ENCODE measurements around the gene FGF21.
A peak's percentile ranks its signal among the peaks of the same experiment; 100 is the strongest.
"Not testable (repeated sequence)": the region's sequence is repeated elsewhere in the genome, so short reads cannot be mapped to it uniquely, and the experiment has no call there.

Gene FGF21

DNA sequence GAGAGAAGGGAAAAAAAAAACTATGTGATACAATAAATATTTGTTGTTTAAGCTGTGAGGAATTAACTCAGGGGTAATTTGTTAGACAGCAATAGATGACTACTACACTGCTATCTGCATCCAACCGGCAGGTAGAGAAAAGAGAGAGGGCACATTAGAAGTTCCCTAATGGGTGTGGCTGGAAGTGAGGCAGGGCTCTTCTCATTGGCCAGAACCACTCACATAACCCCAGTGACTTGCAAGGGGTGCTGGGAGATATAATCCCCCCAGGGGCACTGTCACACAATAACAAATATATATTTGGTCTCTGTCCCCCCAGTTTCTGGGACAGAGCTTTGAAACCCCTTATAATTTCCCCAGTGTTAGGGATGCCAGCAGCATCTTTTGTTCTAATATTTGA, 24.3 kb downstream of the FGF21 start:
- Mint-ChIP-seq H3K4me1 (ENCODE audit: low read depth) (peaks cover 26% of the 10 kb centered on the region), H3K36me3 (ENCODE audit: low read depth) (no peaks in the 10 kb centered on the region), H3K4me3 (no peak overlapping the region), H3K9me3 (no peaks in the 10 kb centered on the region), H3K27me3 (peaks cover 9% of the 10 kb centered on the region), H3K27ac (peak overlapping the region; percentile 89)
- intact Hi-C loops (cut with micrococcal nuclease), result loop anchor here (10.0 kb wide), 1 partner anchor 135 kb away; the partner anchor contains the start of gene CA11

- H3K9me3 Mint-ChIP-seq, result peaks cover 8% of the 10 kb centered on the region
- H3K36me3 Mint-ChIP-seq (ENCODE audit: low read depth), result no peaks in the 10 kb centered on the region
- peak overlapping the region; percentile 20 for H3K4me3 Mint-ChIP-seq
- peaks cover 34% of the 10 kb centered on the region for H3K4me1 Mint-ChIP-seq (ENCODE audit: low read depth)
- H3K27me3 Mint-ChIP-seq, result peaks cover 10% of the 10 kb centered on the region
- H3K27ac Mint-ChIP-seq, result peak overlapping the region; percentile 89
- intact Hi-C loops (cut with micrococcal nuclease), result loop anchor here (10.0 kb wide), 1 partner anchor 136 kb away; the partner anchor contains the start of gene CA11
Observed at GRCh38 chr19:48780631-48781391, 25.5 kb downstream of the FGF21 start.

- peaks cover 8% of the 10 kb centered on the region for H3K9me3 Mint-ChIP-seq
- peak overlapping the region; percentile 69 for H3K27ac Mint-ChIP-seq
- intact Hi-C loops (cut with micrococcal nuclease), result loop anchor here (10.0 kb wide), 1 partner anchor 140 kb away; the partner anchor contains the start of gene CA11
- no peaks in the 10 kb centered on the region for H3K36me3 Mint-ChIP-seq (ENCODE audit: low read depth)
- H3K27me3 Mint-ChIP-seq, result peaks cover 2% of the 10 kb centered on the region
- H3K4me3 Mint-ChIP-seq, result no peak overlapping the region
- H3K4me1 Mint-ChIP-seq (ENCODE audit: low read depth), result peaks cover 39% of the 10 kb centered on the region
Observed at GRCh38 chr19:48784527-48784926, 29.2 kb downstream of the FGF21 start.

GRCh38 chr19:48786422-48786821, 31.1 kb downstream of the FGF21 start:
- intact Hi-C loops (cut with micrococcal nuclease), result loop anchor here (10.0 kb wide), 1 partner anchor 142 kb away; the partner anchor contains the start of gene CA11
- H3K4me1 Mint-ChIP-seq (ENCODE audit: low read depth), result peaks cover 25% of the 10 kb centered on the region
- H3K4me3 Mint-ChIP-seq; H3K9me3 Mint-ChIP-seq; H3K36me3 Mint-ChIP-seq (ENCODE audit: low read depth); H3K27ac Mint-ChIP-seq; H3K27me3 Mint-ChIP-seq: not testable (repeated sequence)

DNA sequence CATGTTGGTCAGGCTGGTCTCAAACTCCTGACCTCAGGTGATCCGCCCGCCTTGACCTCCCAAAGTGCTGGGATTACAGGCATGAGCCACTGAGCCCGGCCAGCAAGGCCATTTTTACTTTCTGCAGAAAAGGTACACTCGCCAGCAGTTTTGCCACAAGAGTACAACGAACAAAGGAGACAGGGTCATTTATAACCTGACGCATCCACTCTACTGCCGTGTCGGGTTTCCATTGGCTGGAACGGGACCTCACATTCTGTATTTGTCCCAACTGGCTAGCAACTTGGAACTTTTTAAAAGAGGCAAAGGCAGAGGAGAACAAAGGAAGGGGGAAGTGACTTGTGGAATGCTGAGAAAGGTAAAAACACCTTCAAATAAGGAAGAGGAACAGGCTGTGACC, 32.0 kb downstream of the FGF21 start:
- not testable (repeated sequence) for H3K4me3 Mint-ChIP-seq; H3K36me3 Mint-ChIP-seq (ENCODE audit: low read depth); H3K9me3 Mint-ChIP-seq; H3K27ac Mint-ChIP-seq; H3K27me3 Mint-ChIP-seq
- intact Hi-C loops (cut with micrococcal nuclease), result loop anchor here (10.0 kb wide), 1 partner anchor 143 kb away; the partner anchor contains the start of gene CA11
- peaks cover 15% of the 10 kb centered on the region for H3K4me1 Mint-ChIP-seq (ENCODE audit: low read depth)

- H3K27ac Mint-ChIP-seq, result no peak overlapping the region
- intact Hi-C loops (cut with micrococcal nuclease), result no loop called here
- H3K9me3 Mint-ChIP-seq, result no peaks in the 10 kb centered on the region
- H3K36me3 Mint-ChIP-seq (ENCODE audit: low read depth), result peaks cover 9% of the 10 kb centered on the region
- H3K4me3 Mint-ChIP-seq, result no peak overlapping the region
- H3K27me3 Mint-ChIP-seq, result no peaks in the 10 kb centered on the region
- H3K4me1 Mint-ChIP-seq (ENCODE audit: low read depth), result peaks cover 14% of the 10 kb centered on the region
Observed at GRCh38 chr19:48793271-48793670, 37.9 kb downstream of the FGF21 start.

GRCh38 chr19:48794291-48794690, 39.0 kb downstream of the FGF21 start:
- peaks cover 17% of the 10 kb centered on the region for H3K36me3 Mint-ChIP-seq (ENCODE audit: low read depth)
- H3K4me3 Mint-ChIP-seq, result peak overlapping the region; percentile 84
- H3K27me3 Mint-ChIP-seq, result no peaks in the 10 kb centered on the region
- peak overlapping the region; percentile 84 for H3K27ac Mint-ChIP-seq
- intact Hi-C loops (cut with micrococcal nuclease), result loop anchor here (2.0 kb wide), 2 partner anchors 17 to 177 kb away; partner anchors contain the start of gene BCAT2
- H3K4me1 Mint-ChIP-seq (ENCODE audit: low read depth), result peaks cover 14% of the 10 kb centered on the region
- no peaks in the 10 kb centered on the region for H3K9me3 Mint-ChIP-seq

GRCh38 chr19:48795055-48795684, 39.8 kb downstream of the FGF21 start:
- intact Hi-C loops (cut with micrococcal nuclease), result loop anchor here (1.0 to 2.0 kb wide), 4 partner anchors 16 to 176 kb away; partner anchors contain the start of gene BCAT2
- no peaks in the 10 kb centered on the region for H3K27me3 Mint-ChIP-seq
- peak overlapping the region; percentile 84 for H3K4me3 Mint-ChIP-seq
- peaks cover 14% of the 10 kb centered on the region for H3K4me1 Mint-ChIP-seq (ENCODE audit: low read depth)
- H3K27ac Mint-ChIP-seq, result peak overlapping the region; percentile 84
- no peaks in the 10 kb centered on the region for H3K9me3 Mint-ChIP-seq
- H3K36me3 Mint-ChIP-seq (ENCODE audit: low read depth), result peaks cover 24% of the 10 kb centered on the region

DNA sequence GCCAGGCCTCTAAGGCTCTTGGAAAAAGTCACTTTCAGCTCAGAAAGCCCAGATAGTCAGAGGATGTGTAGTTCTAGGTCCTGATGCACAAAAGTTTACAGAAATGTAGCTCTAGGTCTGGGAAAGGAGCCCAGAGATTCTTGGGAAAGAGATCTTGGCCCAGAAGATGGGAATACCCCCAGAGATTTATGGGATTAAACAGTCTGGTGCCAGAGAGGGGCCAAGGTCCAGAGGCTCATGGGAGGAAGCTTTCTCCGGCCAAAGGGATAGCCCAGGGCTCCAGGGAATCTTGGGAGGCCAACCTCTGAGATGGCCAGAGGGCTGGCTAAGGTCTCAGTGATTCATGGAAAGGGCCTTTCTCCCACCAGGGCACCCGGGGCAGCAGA, 40.4 kb downstream of the FGF21 start:
- H3K4me1 Mint-ChIP-seq (ENCODE audit: low read depth), result peaks cover 14% of the 10 kb centered on the region
- no peaks in the 10 kb centered on the region for H3K9me3 Mint-ChIP-seq
- H3K4me3 Mint-ChIP-seq, result peak overlapping the region; percentile 84
- H3K36me3 Mint-ChIP-seq (ENCODE audit: low read depth), result peaks cover 28% of the 10 kb centered on the region
- H3K27ac Mint-ChIP-seq, result peak overlapping the region; percentile 84
- H3K27me3 Mint-ChIP-seq, result no peaks in the 10 kb centered on the region
- intact Hi-C loops (cut with micrococcal nuclease), result loop anchor here (1.0 to 2.0 kb wide), 4 partner anchors 15 to 175 kb away; partner anchors contain the start of gene BCAT2

GRCh38 chr19:48796298-48797083, 41.2 kb downstream of the FGF21 start:
- no peak overlapping the region for H3K4me3 Mint-ChIP-seq
- no peaks in the 10 kb centered on the region for H3K27me3 Mint-ChIP-seq
- H3K27ac Mint-ChIP-seq, result peak overlapping the region; percentile 84
- peaks cover 28% of the 10 kb centered on the region for H3K36me3 Mint-ChIP-seq (ENCODE audit: low read depth)
- H3K9me3 Mint-ChIP-seq, result no peaks in the 10 kb centered on the region
- intact Hi-C loops (cut with micrococcal nuclease), result no loop called here
- peaks cover 14% of the 10 kb centered on the region for H3K4me1 Mint-ChIP-seq (ENCODE audit: low read depth)

DNA sequence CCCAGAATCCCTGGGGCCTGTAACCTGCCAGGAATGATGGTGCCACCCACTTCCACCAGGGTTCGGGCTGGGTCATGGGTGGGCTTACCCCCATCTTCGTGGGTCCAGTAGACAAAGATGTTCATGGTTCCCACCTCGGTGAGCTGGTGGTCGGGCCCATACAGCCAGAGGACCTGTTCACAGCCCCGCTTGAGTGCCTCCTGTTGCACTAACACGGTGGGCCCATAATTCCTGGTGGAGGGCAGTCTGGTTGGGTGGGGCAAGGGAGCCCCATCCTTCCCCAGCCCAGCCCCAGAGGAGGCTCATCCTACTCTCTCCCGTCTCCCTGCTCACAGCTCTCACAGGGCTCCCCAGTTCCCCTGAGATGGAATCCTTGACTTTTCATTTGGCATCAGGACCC, 41.8 kb downstream of the FGF21 start:
- Mint-ChIP-seq H3K9me3 (no peaks in the 10 kb centered on the region), H3K4me1 (ENCODE audit: low read depth) (peaks cover 14% of the 10 kb centered on the region), H3K4me3 (no peak overlapping the region), H3K27ac (no peak overlapping the region), H3K36me3 (ENCODE audit: low read depth) (peaks cover 28% of the 10 kb centered on the region), H3K27me3 (no peaks in the 10 kb centered on the region)
- intact Hi-C loops (cut with micrococcal nuclease), result no loop called here

DNA sequence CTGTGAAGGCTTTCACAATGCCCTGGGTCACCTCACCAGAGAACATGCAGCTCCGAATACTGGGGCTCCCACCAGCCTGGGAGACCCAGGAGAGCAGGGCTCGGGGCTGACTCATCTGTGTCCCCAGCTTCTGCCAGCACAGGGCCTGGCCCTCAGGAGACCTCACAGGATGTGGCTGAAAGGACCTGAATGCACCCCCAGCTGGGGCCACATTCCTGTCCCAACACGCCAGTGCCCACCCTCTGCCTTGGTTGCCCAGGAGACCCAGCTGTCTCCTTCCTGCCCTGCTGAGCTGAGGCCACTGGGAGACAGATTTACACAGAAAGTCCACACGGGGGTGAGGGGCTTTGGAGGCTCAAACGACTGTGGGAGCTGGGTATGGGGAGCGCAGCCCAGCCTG, 43.6 kb downstream of the FGF21 start:
- H3K36me3 Mint-ChIP-seq (ENCODE audit: low read depth), result peaks cover 28% of the 10 kb centered on the region
- intact Hi-C loops (cut with micrococcal nuclease), result no loop called here
- H3K9me3 Mint-ChIP-seq, result no peaks in the 10 kb centered on the region
- no peaks in the 10 kb centered on the region for H3K27me3 Mint-ChIP-seq
- peak overlapping the region; percentile 25 for H3K27ac Mint-ChIP-seq
- no peak overlapping the region for H3K4me3 Mint-ChIP-seq
- H3K4me1 Mint-ChIP-seq (ENCODE audit: low read depth), result peaks cover 14% of the 10 kb centered on the region

GRCh38 chr19:48799358-48800300, 44.3 kb downstream of the FGF21 start:
- Mint-ChIP-seq H3K9me3 (no peaks in the 10 kb centered on the region), H3K36me3 (ENCODE audit: low read depth) (peaks cover 30% of the 10 kb centered on the region), H3K4me3 (no peak overlapping the region), H3K4me1 (ENCODE audit: low read depth) (peaks cover 10% of the 10 kb centered on the region), H3K27ac (peak overlapping the region; percentile 25), H3K27me3 (no peaks in the 10 kb centered on the region)
- intact Hi-C loops (cut with micrococcal nuclease), result no loop called here
